Liver (tissue), 9 donors: ENCODE measurements around the gene TTC28. TPM values are rescaled to one million over a fixed set of nuclear protein-coding genes. Genes with fewer than 3 reads are reported as not detected.
A peak's percentile ranks its signal among the peaks of the same experiment; 100 is the strongest.

Experiments used
- DNase-seq: peaks from one replicate; pipeline ENCODE4 v3.0.0-alpha.2; 2017; ENCODE audit warnings: low spot score
- H3K27ac ChIP-seq, 2 donors: one replicate each; pipeline ENCODE4 v1.7.0; 2013; ENCODE audit warnings: inconsistent platforms in 2 of 2, low read length in 2 of 2, control low read depth in 1 of 2, low read depth in 1 of 2, mild to moderate bottlenecking in 1 of 2
- H3K27me3 ChIP-seq, 4 donors: one replicate each; pipeline versions ENCODE4 v1.6.1 to v1.7.0; 2013; ENCODE audit warnings: low read length in 3 of 4, inconsistent platforms in 1 of 4, mild to moderate bottlenecking in 1 of 4, moderate library complexity in 1 of 4; ENCODE audit not compliant: control insufficient read depth in 4 of 4, insufficient read depth in 4 of 4
- H3K36me3 ChIP-seq, 4 donors: one replicate each; pipeline versions ENCODE4 v1.6.1 to v1.7.0; 2013; ENCODE audit warnings: low read length in 3 of 4, mild to moderate bottlenecking in 3 of 4, low read depth in 1 of 4, moderate library complexity in 1 of 4; ENCODE audit not compliant: control insufficient read depth in 4 of 4, insufficient read depth in 3 of 4
- H3K4me1 ChIP-seq, 4 donors: one replicate each; pipeline versions ENCODE4 v1.6.1 to v1.7.0; 2013; ENCODE audit warnings: low read length in 3 of 4, mild to moderate bottlenecking in 3 of 4, moderate library complexity in 1 of 4; ENCODE audit not compliant: control insufficient read depth in 4 of 4, insufficient read depth in 4 of 4
- H3K4me3 ChIP-seq, 3 donors: one replicate each; pipeline versions ENCODE4 v1.6.1 to v1.7.0; 2013; ENCODE audit warnings: low read length in 3 of 3, control low read depth in 1 of 3, low read depth in 1 of 3, mild to moderate bottlenecking in 1 of 3
- H3K9ac ChIP-seq, 2 donors: one replicate each; pipeline ENCODE4 v1.7.0; 2013; ENCODE audit warnings: low read length in 2 of 2, mild to moderate bottlenecking in 2 of 2, moderate library complexity in 2 of 2, control low read depth in 1 of 2, low read depth in 1 of 2
- H3K9me3 ChIP-seq, 4 donors: one replicate each; pipeline versions ENCODE4 v1.6.1 to v1.7.0; 2013; ENCODE audit warnings: low read length in 3 of 4; ENCODE audit not compliant: control insufficient read depth in 4 of 4
- ATF3 ChIP-seq: IDR thresholded peaks from 2 replicates; pipeline ENCODE4 v1.6.1; 2016; ENCODE audit warnings: antibody characterized with exemption
- CTCF ChIP-seq: fragments of 150-350 bp; IDR thresholded peaks from 2 replicates; pipeline ENCODE4 v1.5.1; 2017; ENCODE audit warnings: improper control_type of control experiment, low read depth, low read length; ENCODE audit not compliant: missing input control
- EGR1 ChIP-seq, 2 donors: IDR thresholded peaks; 2 replicates each; pipeline ENCODE4 v1.6.1; 2016 to 2018; ENCODE audit warnings: antibody characterized with exemption in 2 of 2, low read depth in 2 of 2
- FOXA1 ChIP-seq: IDR thresholded peaks from 2 replicates; pipeline ENCODE4 v1.6.1; 2016; ENCODE audit warnings: antibody characterized with exemption
- FOXA2 ChIP-seq: IDR thresholded peaks from 2 replicates; pipeline ENCODE4 v1.6.1; 2016; ENCODE audit warnings: antibody characterized with exemption
- GABPA ChIP-seq, 2 donors: IDR thresholded peaks in 1 of 2; conservative IDR thresholded peaks in 1 of 2; 2 replicates each; pipeline ENCODE4 v1.6.1; 2016; ENCODE audit warnings: antibody characterized with exemption in 2 of 2, mild to moderate bottlenecking in 1 of 2, moderate library complexity in 1 of 2
- HNF4A ChIP-seq, 2 donors: conservative IDR thresholded peaks; 2 replicates each; pipeline ENCODE4 v1.6.1; 2016; ENCODE audit warnings: antibody characterized with exemption in 2 of 2, mild to moderate bottlenecking in 2 of 2
- HNF4G ChIP-seq: IDR thresholded peaks from 2 replicates; pipeline ENCODE4 v1.6.1; 2016; ENCODE audit warnings: antibody characterized with exemption
- JUND ChIP-seq, 2 donors: IDR thresholded peaks; 2 replicates each; pipeline ENCODE4 v1.6.1; 2016; ENCODE audit warnings: antibody characterized with exemption in 2 of 2
- MAX ChIP-seq: IDR thresholded peaks from 2 replicates; pipeline ENCODE4 v1.6.1; 2016; ENCODE audit warnings: antibody characterized with exemption
- NR2F2 ChIP-seq: IDR thresholded peaks from 2 replicates; pipeline ENCODE4 v1.6.1; 2016; ENCODE audit warnings: antibody characterized with exemption
- RAD21 ChIP-seq, 2 donors: IDR thresholded peaks; 2 replicates each; pipeline ENCODE4 v1.6.1; 2016; ENCODE audit warnings: antibody characterized with exemption in 2 of 2, mild to moderate bottlenecking in 2 of 2
- REST ChIP-seq: IDR thresholded peaks from 2 replicates; pipeline ENCODE4 v1.6.1; 2016; ENCODE audit warnings: antibody characterized with exemption, mild to moderate bottlenecking
- RXRA ChIP-seq, 2 donors: IDR thresholded peaks; 2 replicates each; pipeline ENCODE4 v1.6.1; 2017 to 2018; ENCODE audit warnings: antibody characterized with exemption in 2 of 2, mild to moderate bottlenecking in 1 of 2
- SP1 ChIP-seq: IDR thresholded peaks from 2 replicates; pipeline ENCODE4 v1.6.1; 2018; ENCODE audit warnings: antibody characterized with exemption, mild to moderate bottlenecking
- TAF1 ChIP-seq: conservative IDR thresholded peaks from 2 replicates; pipeline ENCODE4 v1.6.1; 2016; ENCODE audit warnings: antibody characterized with exemption, mild to moderate bottlenecking
- YY1 ChIP-seq: IDR thresholded peaks from 2 replicates; pipeline ENCODE4 v1.6.1; 2016; ENCODE audit warnings: antibody characterized with exemption, mild to moderate bottlenecking
- ZBTB33 ChIP-seq: IDR thresholded peaks from 2 replicates; pipeline ENCODE4 v1.6.1; 2016; ENCODE audit warnings: antibody characterized with exemption
- WGBS: extraction: QIAGEN DNeasy Blood & Tissue Kit; methylation state at CpG from one replicate; pipeline ENCODE4 v1.1.7; 2013; 5-methylcytosine and 5-hydroxymethylcytosine counted together
- polyA plus RNA-seq, 2 donors: library from polyadenylated mRNA; stranded (reverse) in 1 of 2; unstranded in 1 of 2; fragments of 200-250 nt in 1 of 2; fragments of >200 nt in 1 of 2; fragmentation: Nextera tagmentation in 1 of 2; extraction: Ambion mirVana in 1 of 2; gene quantifications; one replicate each; pipeline versions ENCODE4 v1.2.1 to v1.2.3, GENCODE V29; 2013 to 2015
- total RNA-seq, 2 donors: library from RNA; depleted of rRNA; stranded (reverse); fragments of >200 nt; gene quantifications; one replicate each; pipeline ENCODE4 v1.2.3, GENCODE V29; 2014
- donor health status: healthy.
- donor health status: healthy.
- donor health status: healthy.
- donor health status: healthy.
- donor health status: healthy.

TTC28 gene
- total and polyA plus RNA-seq, 4 donors: 4.2 to 19.4 (median 5.9) TPM

- 99% methylated on average over 1 of the region's 1 CpG for WGBS
- H3K4me3 ChIP-seq: no peak overlapping the region
- no peak overlapping the region for H3K27ac ChIP-seq
- H3K27me3 ChIP-seq: no peaks in the 10 kb centered on the region
- H3K9ac ChIP-seq: no peak overlapping the region
- H3K36me3 ChIP-seq: no peaks in the 10 kb centered on the region
- no peaks in the 10 kb centered on the region for H3K9me3 ChIP-seq
- TF ChIP-seq FOXA1: no peak
- TF ChIP-seq TAF1: no peak
- TF ChIP-seq ZBTB33: no peak
- TF ChIP-seq SP1: no peak
- no peak for TF ChIP-seq REST
- TF ChIP-seq FOXA2: no peak
- TF ChIP-seq JUND (IDR thresholded peaks at IDR 0.05): no peak
- no peak for TF ChIP-seq CTCF
- no peak for TF ChIP-seq YY1
- TF ChIP-seq HNF4A (conservative IDR thresholded peaks at IDR 0.05): no peak
- no peak for TF ChIP-seq EGR1 (IDR thresholded peaks at IDR 0.05; ENCODE audit: low read depth in 2 of 2)
- TF ChIP-seq ATF3: no peak
- TF ChIP-seq RAD21 (IDR thresholded peaks at IDR 0.05): no peak
- TF ChIP-seq HNF4G: no peak
- H3K4me1 ChIP-seq: peaks cover 0 to 3% (median under 1%) of the 10 kb centered on the region in 4 donors
- no peak for DNase-seq
Observed at GRCh38 chr22:28314959-28315358, 364.7 kb downstream of the TTC28 start.

- no peak for DNase-seq
- Histone ChIP-seq H3K36me3 (no peaks in the 10 kb centered on the region), H3K9me3 (no peaks in the 10 kb centered on the region), H3K27ac (no peak overlapping the region), H3K9ac (no peak overlapping the region), H3K4me3 (no peak overlapping the region), H3K27me3 (no peaks in the 10 kb centered on the region), H3K4me1 (peaks cover 0 to 3% (median under 1%) of the 10 kb centered on the region in 4 donors)
- 41% methylated on average over 1 of the region's 1 CpG for WGBS
- no peak for TF ChIP-seq JUND (IDR thresholded peaks at IDR 0.05)
- TF ChIP-seq TAF1: no peak
- TF ChIP-seq CTCF: no peak
- no peak for TF ChIP-seq GABPA (IDR thresholded peaks at IDR 0.05 in 1 of 2, conservative IDR thresholded peaks at IDR 0.05 in 1 of 2)
- TF ChIP-seq FOXA2: no peak
- peak; percentile 76 to 87 for TF ChIP-seq HNF4A (conservative IDR thresholded peaks at IDR 0.05)
- peak; percentile 26 for TF ChIP-seq SP1
- peak; percentile 39 for TF ChIP-seq YY1
- no peak for TF ChIP-seq NR2F2
- TF ChIP-seq MAX: no peak
- TF ChIP-seq REST: no peak
- no peak for TF ChIP-seq HNF4G
- no peak for TF ChIP-seq FOXA1
- peak in 1 of 2 donors; percentile 56 for TF ChIP-seq RXRA (IDR thresholded peaks at IDR 0.05)
- no peak for TF ChIP-seq RAD21 (IDR thresholded peaks at IDR 0.05)
- TF ChIP-seq ATF3: no peak
Observed at GRCh38 chr22:28310299-28310698, 369.3 kb downstream of the TTC28 start.
